ENCODE results near the gene SH3PXD2A.

Gene SH3PXD2A

GRCh38 chr10:103835096-103836050, 20.0 kb downstream of the SH3PXD2A start:
- DNase-seq: peak in 11 of 58 donors; percentile 17 to 56 (median 25)

DNA sequence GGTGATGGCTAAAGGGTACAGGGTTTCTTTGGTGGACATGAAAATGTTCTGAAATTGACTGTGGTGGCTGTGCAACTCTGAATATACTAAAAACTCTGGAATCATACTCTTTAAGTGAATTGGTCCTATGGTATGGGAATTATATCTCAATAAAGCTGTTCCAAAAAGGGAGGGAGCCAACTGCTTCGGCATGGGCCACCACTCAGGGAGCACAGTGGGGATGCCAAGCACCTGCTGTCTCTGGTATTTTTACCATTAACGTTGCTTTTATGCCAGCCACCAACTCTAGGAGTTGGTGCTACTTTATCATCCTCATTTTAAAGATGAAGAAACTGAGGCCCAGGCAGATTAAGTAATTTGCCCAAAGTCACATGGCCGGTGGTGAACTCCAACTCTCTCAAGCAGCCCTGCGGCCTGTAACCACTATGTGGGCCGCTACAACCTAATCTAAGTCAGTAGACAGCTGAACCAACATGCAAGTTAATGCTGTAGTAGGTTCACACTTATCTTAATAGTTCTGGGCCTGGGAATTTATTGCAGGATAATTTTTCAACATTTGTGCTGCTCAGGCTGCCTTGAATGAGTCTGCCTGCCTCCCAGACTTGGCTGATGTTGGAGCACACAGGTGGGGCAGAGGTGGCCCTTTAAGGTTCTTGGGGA, 20.8 kb downstream of the SH3PXD2A start:
- DNase-seq: no peak

- no peak for DNase-seq
Measured at GRCh38 chr10:103833731-103834365, 21.5 kb downstream of the SH3PXD2A start.

DNA sequence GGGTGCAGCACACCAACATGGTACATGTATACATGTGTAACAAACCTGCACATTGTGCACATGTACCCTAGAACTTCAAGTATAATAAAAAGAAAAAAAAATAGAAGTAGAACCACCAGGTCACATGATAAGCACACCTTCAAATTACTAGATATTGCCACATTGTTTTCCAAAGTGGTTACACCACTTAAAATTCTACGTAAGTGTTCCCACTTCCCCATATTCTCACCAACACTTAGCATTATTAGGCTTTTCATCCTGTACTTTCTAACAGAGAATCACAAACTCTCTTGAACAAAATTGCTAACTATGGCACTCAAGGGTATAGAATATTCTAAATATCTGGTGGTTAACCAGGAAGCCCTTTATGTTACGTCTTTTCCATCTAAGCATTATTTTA, 22.6 kb downstream of the SH3PXD2A start:
- DNase-seq: no peak

DNA sequence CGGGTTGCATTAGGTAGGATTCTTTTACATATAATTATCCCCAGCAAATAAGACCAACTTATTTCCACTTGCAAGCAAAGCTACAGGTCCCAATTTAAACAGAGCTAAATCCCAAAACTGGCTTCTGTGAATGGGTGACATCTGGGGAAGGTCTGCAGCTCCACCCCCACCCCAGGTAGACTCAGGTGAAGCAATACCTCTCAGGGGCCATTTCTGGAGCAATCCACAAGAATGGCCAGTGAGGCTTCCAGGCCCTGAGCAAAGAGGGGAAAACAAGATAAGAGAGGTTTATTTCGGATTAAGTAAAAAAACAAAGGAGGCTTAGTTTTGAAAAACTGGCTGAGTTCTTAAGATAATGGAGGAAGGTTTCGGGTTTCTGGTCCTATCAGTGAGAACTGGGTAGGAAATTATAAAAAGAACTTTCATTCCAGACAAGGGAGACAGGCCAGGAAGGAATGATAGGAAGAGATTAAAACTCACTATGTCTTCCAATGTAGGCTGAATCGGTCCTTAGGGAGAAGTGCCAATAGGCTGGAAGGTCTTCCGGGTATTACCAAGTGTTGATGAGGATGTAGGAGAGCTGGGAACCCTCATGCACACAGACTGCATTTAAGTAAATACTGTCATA, 25.4 kb downstream of the SH3PXD2A start:
- DNase-seq: no peak

DNA sequence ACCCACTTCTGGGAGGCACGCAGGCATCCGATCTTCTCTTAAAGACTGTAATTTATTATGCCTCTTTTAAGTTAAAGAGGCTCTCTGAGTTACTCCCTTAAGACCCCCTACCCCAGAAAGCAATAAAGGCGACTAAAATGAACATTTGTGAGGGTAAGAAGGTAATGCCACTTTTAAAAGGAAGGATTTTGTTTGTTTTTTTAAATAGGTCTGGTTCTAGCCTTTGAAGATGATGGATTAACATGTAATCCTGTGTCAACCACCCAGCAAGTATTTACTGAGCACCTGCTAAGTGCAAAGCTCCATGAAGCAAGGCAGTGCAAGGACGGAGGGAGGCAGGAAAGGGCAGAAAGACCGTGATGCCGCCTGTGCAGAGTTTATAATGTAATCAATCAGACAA, 26.1 kb downstream of the SH3PXD2A start:
- no peak for DNase-seq

GRCh38 chr10:103828587-103829197, 26.7 kb downstream of the SH3PXD2A start:
- no peak for DNase-seq

GRCh38 chr10:103828107-103828506, 27.3 kb downstream of the SH3PXD2A start:
- DNase-seq: no peak

- DNase-seq: no peak
Measured at GRCh38 chr10:103826885-103827284, 28.5 kb downstream of the SH3PXD2A start.

DNA sequence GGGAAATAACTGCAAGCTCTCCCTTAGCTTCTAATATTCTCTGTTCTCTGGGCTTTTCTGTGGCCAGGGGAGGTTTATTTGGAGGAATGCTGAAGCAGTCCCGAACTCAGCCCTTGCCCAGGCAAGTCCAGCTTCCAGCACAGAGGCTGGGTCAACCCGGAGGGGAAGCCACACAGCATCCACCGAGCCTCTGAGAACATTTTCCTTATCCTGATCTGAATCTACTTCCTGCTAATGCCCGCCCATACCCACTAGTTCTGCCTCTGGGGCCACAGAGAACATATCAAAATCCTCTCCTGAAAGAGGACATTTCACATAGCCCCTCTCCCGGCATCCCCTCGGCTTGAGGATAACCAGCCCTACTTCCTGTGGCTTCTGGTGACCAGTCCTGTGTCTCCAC, 31.1 kb downstream of the SH3PXD2A start:
- DNase-seq: no peak

- no peak for DNase-seq
Measured at GRCh38 chr10:103823706-103824272, 31.6 kb downstream of the SH3PXD2A start.

GRCh38 chr10:103822800-103823199, 32.6 kb downstream of the SH3PXD2A start:
- no peak for DNase-seq

- DNase-seq: no peak
Measured at GRCh38 chr10:103822107-103822716, 33.2 kb downstream of the SH3PXD2A start.

GRCh38 chr10:103820101-103821062, 35.0 kb downstream of the SH3PXD2A start:
- DNase-seq: no peak

- DNase-seq: no peak
Measured at GRCh38 chr10:103819493-103819892, 35.9 kb downstream of the SH3PXD2A start.

GRCh38 chr10:103818765-103819374, 36.5 kb downstream of the SH3PXD2A start:
- no peak for DNase-seq

DNA sequence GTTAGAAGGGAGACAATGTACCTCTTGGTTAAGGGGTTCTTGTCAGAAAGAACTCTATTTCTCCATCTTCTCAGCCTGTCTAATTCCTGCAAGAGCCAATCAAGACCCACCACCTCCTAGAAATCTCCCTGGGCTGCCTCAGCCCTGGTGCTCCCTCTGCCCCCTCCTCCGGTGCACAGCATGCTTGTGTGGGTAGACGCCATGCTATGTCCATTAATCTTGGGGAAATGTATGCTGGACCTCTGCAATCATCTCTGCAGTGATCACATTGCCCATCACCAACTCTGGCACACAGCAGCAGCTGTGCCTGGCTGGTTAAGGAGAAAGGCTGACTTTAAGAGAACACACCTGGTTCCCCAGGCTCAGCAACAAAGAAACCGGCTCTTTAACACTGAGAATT, 37.3 kb downstream of the SH3PXD2A start:
- DNase-seq: no peak

- DNase-seq: no peak
Measured at GRCh38 chr10:103816431-103816830, 38.9 kb downstream of the SH3PXD2A start.
